ENCODE data around the gene BCO1. TPM values are rescaled to one million over a fixed set of nuclear protein-coding genes. Genes with fewer than 3 reads are reported as not detected.

Gene BCO1, protein sequence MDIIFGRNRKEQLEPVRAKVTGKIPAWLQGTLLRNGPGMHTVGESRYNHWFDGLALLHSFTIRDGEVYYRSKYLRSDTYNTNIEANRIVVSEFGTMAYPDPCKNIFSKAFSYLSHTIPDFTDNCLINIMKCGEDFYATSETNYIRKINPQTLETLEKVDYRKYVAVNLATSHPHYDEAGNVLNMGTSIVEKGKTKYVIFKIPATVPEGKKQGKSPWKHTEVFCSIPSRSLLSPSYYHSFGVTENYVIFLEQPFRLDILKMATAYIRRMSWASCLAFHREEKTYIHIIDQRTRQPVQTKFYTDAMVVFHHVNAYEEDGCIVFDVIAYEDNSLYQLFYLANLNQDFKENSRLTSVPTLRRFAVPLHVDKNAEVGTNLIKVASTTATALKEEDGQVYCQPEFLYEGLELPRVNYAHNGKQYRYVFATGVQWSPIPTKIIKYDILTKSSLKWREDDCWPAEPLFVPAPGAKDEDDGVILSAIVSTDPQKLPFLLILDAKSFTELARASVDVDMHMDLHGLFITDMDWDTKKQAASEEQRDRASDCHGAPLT
- total RNA-seq (2022; extraction: Qiagen RNA extraction): 0.66 to 1.4 TPM (median 0.82 TPM) in 5 replicates

DNA sequence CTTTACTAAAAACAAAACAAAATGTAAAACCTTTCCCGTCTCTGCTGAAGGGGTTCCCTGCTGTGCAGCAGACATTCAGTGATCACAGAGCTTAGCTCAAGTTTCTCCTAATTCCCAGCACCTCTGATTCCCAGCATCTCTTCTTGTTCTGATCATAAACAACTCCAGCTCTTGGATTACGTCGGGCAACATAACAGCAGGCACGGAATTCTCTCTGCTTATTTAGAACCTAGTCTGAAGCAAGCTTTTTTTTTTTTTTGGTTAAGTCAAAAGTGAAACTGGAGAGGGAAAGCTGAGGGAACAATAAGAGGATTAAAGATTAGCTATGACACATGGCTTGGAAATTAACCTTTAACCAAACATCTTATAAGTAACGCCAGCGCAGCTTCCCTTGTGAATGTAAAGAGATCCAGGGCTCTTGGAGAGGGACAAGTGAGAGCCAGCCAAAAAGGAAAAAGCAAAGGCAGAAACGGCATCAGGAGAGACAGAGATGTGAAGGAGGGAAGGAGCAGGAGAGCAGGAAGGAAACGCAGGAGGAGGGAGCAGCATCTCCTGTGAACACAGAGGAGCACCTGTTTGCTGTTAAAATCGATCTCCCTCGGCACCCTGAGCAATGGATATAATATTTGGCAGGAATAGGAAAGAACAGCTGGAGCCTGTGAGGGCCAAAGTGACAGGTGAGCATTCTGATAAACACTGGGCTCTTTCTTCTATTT lies at the start of gene BCO1:
Gene BCO1 (plus strand): TSS at position 394 of the 716 bp plus-strand sequence. CDS start 220 bp downstream, at position 614.

DNA sequence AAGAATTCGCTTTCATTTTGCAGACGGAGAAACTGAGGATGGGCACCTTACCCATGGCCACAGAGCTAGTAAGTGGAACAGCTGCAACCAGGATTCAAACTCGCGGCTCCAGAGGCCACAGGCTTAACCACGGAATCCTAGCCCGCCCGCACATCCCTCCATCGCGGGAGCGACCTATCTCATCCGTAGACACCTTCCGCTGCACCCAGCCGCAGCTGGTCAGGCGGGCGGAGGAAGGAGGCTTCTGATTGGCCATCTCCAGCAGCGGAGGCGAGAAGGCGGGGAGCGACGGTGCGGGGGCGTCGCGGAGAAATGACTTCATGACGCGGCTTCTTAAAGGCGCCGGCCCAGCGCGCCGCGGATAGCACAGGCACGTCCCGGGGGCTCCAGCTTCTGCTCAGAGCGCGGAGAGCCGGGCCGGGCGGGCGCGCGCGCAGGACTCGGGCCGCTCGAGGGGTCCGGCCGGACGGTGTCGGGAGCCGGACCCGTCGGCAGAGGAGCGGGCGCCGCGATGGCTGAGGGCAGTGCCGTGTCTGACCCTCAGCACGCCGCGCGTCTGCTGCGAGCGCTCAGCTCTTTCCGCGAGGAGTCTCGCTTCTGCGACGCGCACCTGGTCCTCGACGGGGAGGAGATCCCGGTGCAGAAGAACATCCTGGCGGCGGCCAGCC lies 76.2 kb downstream of the BCO1 start, which contains the start of gene GAN:
Gene GAN (plus strand): TSS at position 360 of the 668 bp plus-strand sequence. CDS start 152 bp downstream, at position 512.

Other genes starting within 250 kb of the BCO1 start
- 111 to 131 TPM (median 114 TPM) in 5 replicates for gene CMC2, start 231.8 kb upstream of the BCO1 start, total RNA-seq (2022; extraction: Qiagen RNA extraction)
- 62.7 to 117 TPM (median 67.6 TPM) in 5 replicates for gene CENPN, start 231.5 kb upstream of the BCO1 start, total RNA-seq (2022; extraction: Qiagen RNA extraction)
- gene ATMIN, start 202.8 kb upstream of the BCO1 start, total RNA-seq (2022; extraction: Qiagen RNA extraction): 28.2 to 31.8 TPM (median 30.5 TPM) in 5 replicates
- 0.37 to 1.2 TPM (median 0.80 TPM) in 5 replicates for gene C16orf46, start 161.5 kb upstream of the BCO1 start, total RNA-seq (2022; extraction: Qiagen RNA extraction)
- gene GCSH, start 142.3 kb upstream of the BCO1 start, total RNA-seq (2022; extraction: Qiagen RNA extraction): 45.3 to 64.1 TPM (median 57.4 TPM) in 5 replicates
- 2.2 to 2.9 TPM (median 2.3 TPM) in 5 replicates for gene GAN, start 76.3 kb downstream of the BCO1 start, total RNA-seq (2022; extraction: Qiagen RNA extraction)
- gene CMIP, start 206.1 kb downstream of the BCO1 start, total RNA-seq (2022; extraction: Qiagen RNA extraction): 108 to 133 TPM (median 128 TPM) in 5 replicates